ENCODE data around the gene BGLAP.

The BGLAP gene

GRCh38 chr1:156212833-156213643, 28.9 kb upstream of the BGLAP start, which contains the start of gene PMF1 (continued):
- TF ChIP-seq ZFP37 (tag by site-specific recombination; IDR thresholded peaks at IDR 0.05) (peak; percentile 70; the same call in 1 of the 2 replicates), ZNF391 (tag by site-specific recombination; IDR thresholded peaks at IDR 0.05; ENCODE audit: borderline replicate concordance, low read depth) (peak; percentile 22; the same call in 1 of the 2 replicates), ZNF777 (tag by site-specific recombination; IDR thresholded peaks at IDR 0.05; ENCODE audit: borderline replicate concordance) (no peak)
- TF ChIP-seq, protein P1, sequence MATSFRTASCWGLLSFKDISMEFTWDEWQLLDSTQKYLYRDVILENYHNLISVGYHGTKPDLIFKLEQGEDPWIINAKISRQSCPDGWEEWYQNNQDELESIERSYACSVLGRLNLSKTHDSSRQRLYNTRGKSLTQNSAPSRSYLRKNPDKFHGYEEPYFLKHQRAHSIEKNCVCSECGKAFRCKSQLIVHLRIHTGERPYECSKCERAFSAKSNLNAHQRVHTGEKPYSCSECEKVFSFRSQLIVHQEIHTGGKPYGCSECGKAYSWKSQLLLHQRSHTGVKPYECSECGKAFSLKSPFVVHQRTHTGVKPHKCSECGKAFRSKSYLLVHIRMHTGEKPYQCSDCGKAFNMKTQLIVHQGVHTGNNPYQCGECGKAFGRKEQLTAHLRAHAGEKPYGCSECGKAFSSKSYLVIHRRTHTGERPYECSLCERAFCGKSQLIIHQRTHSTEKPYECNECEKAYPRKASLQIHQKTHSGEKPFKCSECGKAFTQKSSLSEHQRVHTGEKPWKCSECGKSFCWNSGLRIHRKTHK (tag by site-specific recombination; IDR thresholded peaks at IDR 0.05) = no peak
- TF ChIP-seq, protein P2, sequence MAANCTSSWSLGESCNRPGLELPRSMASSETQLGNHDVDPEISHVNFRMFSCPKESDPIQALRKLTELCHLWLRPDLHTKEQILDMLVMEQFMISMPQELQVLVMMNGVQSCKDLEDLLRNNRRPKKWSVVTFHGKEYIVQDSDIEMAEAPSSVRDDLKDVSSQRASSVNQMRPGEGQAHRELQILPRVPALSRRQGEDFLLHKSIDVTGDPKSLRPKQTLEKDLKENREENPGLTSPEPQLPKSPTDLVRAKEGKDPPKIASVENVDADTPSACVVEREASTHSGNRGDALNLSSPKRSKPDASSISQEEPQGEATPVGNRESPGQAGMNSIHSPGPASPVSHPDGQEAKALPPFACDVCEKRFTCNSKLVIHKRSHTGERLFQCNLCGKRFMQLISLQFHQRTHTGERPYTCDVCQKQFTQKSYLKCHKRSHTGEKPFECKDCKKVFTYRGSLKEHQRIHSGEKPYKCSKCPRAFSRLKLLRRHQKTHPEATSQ (tag by site-specific recombination; IDR thresholded peaks at IDR 0.05) = 0 out of 2 replicates have a peak, but pooled peaks have one; percentile 34

DNA sequence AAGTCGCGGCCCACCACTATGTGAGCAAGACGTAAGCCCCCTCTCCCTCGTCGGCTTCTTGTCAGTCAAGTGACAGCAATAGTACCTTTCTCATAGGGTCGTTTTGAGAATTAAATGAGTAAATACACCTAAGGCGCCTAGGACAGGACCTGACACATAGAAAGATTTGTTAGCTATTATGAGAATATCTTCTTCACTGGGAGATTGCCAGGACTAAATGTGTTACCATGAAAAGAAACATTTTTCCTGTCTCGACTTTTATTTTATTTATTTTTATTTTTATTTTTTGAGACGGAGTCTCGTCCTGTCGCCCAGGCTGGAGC, 28.4 kb upstream of the BGLAP start:
- CTCF ChIA-PET = interaction anchor here (0.7 to 3.9 kb wide), 6 partner anchors 12 to 415 kb away, joined by 3 to 29 read pairs (median 4); no protein-coding TSS in a partner anchor

GRCh38 chr1:156214024-156214748, 27.8 kb upstream of the BGLAP start:
- H3K36me3 ChIP-seq (ENCODE audit: control insufficient read depth in 2 of 2, insufficient read depth in 1 of 2, low read length in 2 of 2) = peaks cover 0 to 33% of the 10 kb centered on the region in 2 experiments; a peak in 2 of 3 replicates
- peak overlapping the region; percentile 99 for H3K4me3 ChIP-seq (ENCODE audit: low read depth, low read length)
- CTCF ChIA-PET = interaction anchor here (0.6 to 3.9 kb wide), 8 partner anchors 11 to 561 kb away, joined by 3 to 29 read pairs (median 4); no protein-coding TSS in a partner anchor
- no peaks in the 10 kb centered on the region for H3K9me3 ChIP-seq (ENCODE audit: control insufficient read depth, insufficient read depth, low read depth, low read length)
- H3K4me1 ChIP-seq (ENCODE audit: control insufficient read depth, insufficient read depth, low read length) = no peaks in the 10 kb centered on the region
- no peak overlapping the region for H3K27ac ChIP-seq (ENCODE audit: extremely low read depth, low read depth, low read length)
- POLR2A ChIA-PET = interaction anchor here (0.7 to 2.7 kb wide), 7 partner anchors 19 to 232 kb away, joined by 3 to 49 read pairs (median 5); partner anchors contain the start of gene SLC25A44
- TF ChIP-seq ZNF510 (tag by site-specific recombination; IDR thresholded peaks at IDR 0.05; ENCODE audit: insufficient replicate concordance) (no peak), ZNF626 (tag by site-specific recombination; IDR thresholded peaks at IDR 0.05) (no peak), ZNF24 (tag by site-specific recombination; IDR thresholded peaks at IDR 0.05) (no peak; the same call in 1 of the 2 replicates), ZNF791 (tag by site-specific recombination; IDR thresholded peaks at IDR 0.05) (no peak), ZBTB10 (tag by site-specific recombination; IDR thresholded peaks at IDR 0.05) (no peak), ZNF785 (tag by site-specific recombination; IDR thresholded peaks at IDR 0.05) (no peak), SP7 (tag by site-specific recombination; IDR thresholded peaks at IDR 0.05) (peak; percentile 75), ZNF777 (tag by site-specific recombination; IDR thresholded peaks at IDR 0.05; ENCODE audit: borderline replicate concordance) (no peak), ZNF202 (tag by site-specific recombination; IDR thresholded peaks at IDR 0.05; ENCODE audit: borderline replicate concordance) (no peak), ZNF146 (tag by site-specific recombination; IDR thresholded peaks at IDR 0.05) (no peak), ZNF155 (tag by site-specific recombination; IDR thresholded peaks at IDR 0.05) (no peak)

More for the DNA sequence above, 28.4 kb upstream of the BGLAP start:
- no peaks in the 10 kb centered on the region for H3K9me3 ChIP-seq (ENCODE audit: control insufficient read depth, insufficient read depth, low read depth, low read length)
- POLR2A ChIA-PET = interaction anchor here (0.5 to 2.7 kb wide), 19 partner anchors 8 to 237 kb away, joined by 3 to 49 read pairs (median 5); partner anchors contain the start of genes MEX3A, SLC25A44 and SMG5
- H3K4me1 ChIP-seq (ENCODE audit: control insufficient read depth, insufficient read depth, low read length) = no peaks in the 10 kb centered on the region
- TF ChIP-seq ZNF664 (tag by site-specific recombination; IDR thresholded peaks at IDR 0.05) (peak; percentile 57; the same call in 1 of the 2 replicates), ZNF148 (tag by site-specific recombination; IDR thresholded peaks at IDR 0.05; ENCODE audit: borderline replicate concordance) (no peak), ZNF629 (tag by site-specific recombination; IDR thresholded peaks at IDR 0.05) (no peak)
- H3K4me3 ChIP-seq (ENCODE audit: low read depth, low read length) = peak overlapping the region; percentile 99
- peaks cover 2 to 39% of the 10 kb centered on the region in 2 experiments; a peak in 2 of 3 replicates for H3K36me3 ChIP-seq (ENCODE audit: control insufficient read depth in 2 of 2, insufficient read depth in 1 of 2, low read length in 2 of 2)
- H3K27ac ChIP-seq (ENCODE audit: extremely low read depth, low read depth, low read length) = peak overlapping the region; percentile 91

Measured in HEK293 (cell line).